Measurements from ENCODE around the gene TULP4. TPM values are rescaled to one million over a fixed set of nuclear protein-coding genes. Genes with fewer than 3 reads are reported as not detected.
"Not testable (repeated sequence)": the region's sequence is repeated elsewhere in the genome, so short reads cannot be mapped to it uniquely, and the experiment has no call there.

The TULP4 gene
- total RNA-seq, 1 donor from 2014 or later, result 200 TPM

DNA sequence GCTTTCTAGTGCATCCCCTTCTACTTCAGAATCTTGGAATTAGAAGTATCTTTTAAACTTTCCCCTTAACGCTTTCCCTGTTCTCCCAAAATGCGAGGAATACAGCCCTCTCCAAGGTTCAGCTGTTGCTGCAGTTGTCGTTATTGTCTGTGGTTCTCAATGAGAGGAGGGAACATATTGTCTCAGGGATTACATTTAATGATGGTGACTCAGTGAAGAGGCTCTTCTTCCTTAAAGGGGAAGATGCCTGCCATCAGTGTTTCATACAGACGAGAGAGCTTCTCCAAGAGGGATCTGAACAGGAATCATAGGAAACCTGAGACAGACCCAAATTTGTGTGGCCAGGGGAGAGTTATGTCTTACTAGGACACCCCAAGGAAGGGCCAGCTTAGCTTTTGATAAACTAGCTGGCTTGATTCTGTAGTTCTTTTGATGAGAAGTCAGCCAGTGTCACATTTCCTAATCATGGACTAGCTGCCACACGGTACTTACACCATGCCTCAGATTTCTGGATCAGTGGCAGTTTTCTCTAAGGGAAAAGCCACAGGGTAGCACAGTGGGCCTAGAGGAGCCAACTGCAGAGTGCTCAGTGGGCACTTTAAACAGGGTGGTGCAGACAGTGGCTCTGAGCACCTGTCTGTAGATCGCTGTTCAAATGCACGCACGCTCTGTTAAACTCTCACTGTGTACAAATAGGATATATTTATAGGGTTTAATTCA, 187.9 kb downstream of the TULP4 start:
- DNase-seq (ENCODE audit: low spot score), result no peak

DNA sequence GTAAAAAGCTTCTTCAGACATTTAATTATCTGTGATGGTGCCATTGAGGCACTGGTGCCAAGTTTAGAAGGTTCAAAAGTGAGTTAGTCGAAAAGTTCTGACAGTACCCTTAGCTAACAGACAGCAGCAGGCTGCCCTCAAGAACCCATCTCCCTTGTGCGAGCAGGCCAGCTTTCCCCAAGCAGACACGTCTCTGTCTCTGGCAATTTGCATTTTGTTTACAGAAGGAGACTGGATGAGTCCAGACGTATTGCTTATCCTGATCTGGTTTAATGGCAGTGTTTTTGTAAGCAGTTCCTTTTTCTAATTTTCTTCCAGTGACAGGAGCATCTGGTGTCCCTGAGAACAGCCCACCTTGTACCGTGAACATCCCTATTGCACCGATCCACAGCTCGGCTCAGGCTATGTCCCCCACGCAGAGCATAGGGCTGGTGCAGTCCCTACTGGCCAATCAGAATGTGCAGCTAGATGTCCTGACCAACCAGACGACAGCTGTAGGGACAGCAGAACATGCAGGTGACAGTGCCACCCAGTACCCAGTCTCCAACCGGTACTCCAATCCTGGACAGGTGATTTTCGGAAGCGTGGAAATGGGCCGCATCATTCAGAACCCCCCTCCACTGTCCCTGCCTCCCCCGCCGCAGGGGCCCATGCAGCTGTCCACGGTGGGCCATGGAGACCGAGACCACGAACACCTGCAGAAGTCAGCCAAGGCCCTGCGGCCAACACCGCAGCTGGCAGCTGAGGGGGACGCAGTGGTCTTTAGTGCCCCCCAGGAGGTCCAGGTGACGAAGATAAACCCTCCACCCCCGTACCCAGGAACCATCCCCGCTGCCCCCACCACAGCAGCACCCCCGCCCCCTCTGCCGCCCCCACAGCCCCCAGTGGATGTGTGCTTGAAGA, 189.3 kb downstream of the TULP4 start:
- DNase-seq (ENCODE audit: low spot score), result no peak

DNA sequence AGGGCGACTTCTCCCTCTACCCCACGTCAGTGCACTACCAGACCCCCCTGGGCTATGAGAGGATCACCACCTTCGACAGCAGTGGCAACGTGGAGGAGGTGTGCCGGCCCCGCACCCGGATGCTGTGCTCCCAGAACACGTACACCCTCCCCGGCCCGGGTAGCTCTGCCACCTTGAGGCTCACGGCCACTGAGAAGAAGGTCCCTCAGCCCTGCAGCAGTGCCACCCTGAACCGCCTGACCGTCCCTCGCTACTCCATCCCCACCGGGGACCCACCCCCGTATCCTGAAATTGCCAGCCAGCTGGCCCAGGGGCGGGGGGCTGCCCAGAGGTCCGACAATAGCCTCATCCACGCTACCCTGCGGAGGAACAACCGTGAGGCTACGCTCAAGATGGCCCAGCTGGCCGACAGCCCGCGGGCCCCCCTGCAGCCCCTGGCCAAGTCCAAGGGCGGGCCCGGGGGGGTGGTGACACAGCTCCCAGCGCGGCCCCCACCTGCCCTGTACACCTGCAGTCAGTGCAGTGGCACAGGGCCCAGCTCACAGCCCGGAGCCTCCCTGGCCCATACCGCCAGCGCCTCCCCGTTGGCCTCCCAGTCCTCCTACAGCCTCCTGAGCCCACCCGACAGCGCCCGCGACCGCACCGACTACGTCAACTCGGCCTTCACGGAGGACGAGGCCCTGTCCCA, 190.1 kb downstream of the TULP4 start:
- DNase-seq (ENCODE audit: low spot score), result no peak

DNA sequence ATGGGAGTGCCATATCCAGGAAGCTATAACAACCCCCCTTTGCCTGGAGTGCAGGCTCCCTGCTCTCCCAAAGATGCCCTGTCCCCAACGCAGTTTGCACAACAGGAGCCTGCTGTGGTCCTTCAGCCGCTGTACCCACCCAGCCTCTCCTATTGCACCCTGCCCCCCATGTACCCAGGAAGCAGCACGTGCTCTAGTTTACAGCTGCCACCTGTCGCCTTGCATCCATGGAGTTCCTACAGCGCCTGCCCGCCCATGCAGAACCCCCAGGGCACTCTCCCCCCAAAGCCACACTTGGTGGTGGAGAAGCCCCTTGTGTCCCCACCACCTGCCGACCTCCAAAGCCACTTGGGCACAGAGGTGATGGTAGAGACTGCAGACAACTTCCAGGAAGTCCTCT, 191.0 kb downstream of the TULP4 start:
- no peak for DNase-seq (ENCODE audit: low spot score)

DNA sequence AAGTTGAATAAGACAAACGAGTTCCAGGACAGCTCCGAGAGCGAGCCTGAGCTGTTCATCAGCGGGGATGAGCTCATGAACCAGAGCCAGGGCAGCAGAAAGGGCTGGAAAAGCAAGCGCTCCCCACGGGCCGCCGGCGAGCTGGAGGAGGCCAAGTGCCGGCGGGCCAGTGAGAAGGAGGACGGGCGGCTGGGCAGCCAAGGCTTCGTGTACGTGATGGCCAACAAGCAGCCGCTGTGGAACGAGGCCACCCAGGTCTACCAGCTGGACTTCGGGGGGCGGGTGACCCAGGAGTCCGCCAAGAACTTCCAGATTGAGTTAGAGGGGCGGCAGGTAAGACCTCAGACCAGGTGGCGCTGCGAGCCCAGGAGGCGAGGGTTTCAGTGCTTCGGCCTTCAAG, 191.6 kb downstream of the TULP4 start:
- no peak for DNase-seq (ENCODE audit: low spot score)

DNA sequence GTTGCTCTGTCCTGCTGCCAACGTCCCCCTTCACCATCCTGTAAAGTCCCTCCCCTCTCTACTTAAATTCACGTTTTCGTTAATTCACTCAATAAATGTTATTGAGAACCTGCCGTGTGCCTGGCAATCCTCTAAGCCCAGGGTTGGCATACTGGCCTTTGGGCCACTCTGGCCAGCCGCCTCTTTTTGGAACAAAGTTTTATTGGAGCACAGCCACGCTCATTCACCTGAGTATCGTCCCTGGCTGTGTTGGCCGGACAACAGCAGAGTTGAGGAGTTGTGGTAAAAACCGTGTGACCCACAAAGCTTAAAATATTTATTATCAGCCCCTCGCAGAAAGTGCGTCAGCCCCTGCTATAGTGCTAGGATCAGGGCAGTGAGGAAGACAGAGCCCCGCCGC, 192.9 kb downstream of the TULP4 start:
- DNase-seq (ENCODE audit: low spot score), result no peak

DNA sequence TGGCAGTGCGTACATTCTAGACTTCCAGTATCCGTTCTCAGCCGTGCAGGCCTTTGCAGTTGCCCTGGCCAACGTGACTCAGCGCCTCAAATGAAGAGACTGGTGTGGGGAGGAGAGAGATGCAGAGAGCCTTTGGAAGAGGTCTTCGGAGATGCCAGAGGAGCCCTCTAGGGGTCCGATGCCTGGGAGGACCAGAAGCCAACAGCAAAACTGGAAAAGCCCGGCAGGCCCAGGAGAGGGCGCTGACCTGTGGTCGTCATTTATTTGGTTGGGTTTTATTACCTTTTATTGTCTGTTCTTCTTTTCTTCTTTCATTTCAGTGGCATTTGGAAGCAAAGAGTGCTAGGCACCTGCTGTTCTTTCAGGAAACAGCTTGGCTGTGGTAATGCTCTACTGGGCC, 194.3 kb downstream of the TULP4 start:
- no peak for DNase-seq (ENCODE audit: low spot score)

DNA sequence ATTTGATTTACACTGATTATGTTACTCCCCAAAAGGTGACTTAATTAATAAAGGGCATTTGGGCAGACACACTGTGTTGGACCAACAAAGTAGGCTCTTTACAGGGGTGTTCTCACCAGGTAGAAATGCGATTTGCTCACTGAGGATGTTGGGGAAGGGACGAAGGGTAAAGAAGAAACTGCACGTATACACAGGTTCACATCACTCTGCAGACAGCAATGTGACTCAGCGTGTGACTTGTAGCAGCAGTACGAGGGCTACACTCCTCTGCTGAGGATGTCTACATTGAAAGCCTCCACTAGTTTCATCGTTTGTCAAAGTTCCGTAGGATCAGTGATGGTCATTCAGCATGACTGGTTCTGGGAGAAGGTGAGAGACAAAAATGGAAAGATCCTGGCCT, 194.9 kb downstream of the TULP4 start:
- DNase-seq (ENCODE audit: low spot score), result no peak

DNA sequence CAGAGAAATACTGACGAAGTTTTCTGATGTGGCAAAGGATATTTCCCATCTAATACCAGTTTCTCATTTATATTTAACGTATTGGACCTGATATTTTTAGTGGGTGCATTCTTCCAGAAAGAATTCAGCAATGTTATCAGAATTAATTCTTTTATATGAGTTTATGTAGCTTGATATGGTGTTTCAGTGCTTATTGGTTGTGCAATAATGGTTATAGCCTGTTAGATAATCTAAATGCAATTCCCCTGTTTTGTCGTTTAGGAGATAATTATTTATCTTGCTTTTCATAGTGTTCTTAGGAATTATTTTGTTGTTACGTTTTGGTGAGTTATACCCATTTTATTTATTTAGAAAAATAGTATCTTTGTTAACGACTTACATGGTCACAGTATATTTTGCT, 196.2 kb downstream of the TULP4 start:
- DNase-seq (ENCODE audit: low spot score), result no peak

DNA sequence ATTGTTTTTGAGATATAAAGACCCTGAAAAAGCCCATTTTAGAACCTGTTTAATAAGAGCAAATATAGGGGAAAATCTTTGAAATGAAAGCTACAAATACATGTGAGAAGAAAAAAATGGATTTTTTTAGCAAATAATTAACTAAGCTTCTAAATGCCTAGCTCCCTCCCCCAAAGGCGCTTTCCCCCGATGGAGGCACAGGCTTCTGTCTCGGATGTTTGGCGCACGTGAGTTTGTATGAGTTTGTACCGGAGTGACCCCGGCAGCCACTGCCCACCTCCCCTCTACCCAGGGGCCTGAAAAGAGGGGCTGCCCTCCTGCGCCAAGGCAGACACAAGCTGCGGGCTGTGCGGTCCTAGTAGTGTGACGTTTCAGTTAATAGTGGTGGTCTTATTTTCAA, 197.2 kb downstream of the TULP4 start:
- DNase-seq (ENCODE audit: low spot score), result no peak

DNA sequence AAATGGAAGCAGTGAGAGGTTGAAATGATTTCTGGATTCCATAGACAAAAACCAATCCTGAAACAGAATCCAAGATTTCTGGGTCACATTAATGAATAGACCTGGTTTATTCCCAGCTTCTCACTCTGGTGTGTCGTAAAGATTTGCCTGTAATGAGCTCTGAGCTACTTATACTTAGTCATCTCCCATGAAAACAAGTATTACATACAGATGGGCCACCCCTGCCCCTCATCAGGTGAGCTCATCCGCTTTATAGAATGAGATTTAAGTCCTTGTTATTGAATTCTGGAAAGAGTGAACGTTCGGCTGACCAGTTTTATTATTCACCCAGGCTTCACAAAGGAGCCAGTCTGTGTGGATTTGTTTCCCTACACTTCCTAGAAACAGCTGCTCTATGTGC, 200.5 kb downstream of the TULP4 start:
- DNase-seq (ENCODE audit: low spot score), result no peak

DNA sequence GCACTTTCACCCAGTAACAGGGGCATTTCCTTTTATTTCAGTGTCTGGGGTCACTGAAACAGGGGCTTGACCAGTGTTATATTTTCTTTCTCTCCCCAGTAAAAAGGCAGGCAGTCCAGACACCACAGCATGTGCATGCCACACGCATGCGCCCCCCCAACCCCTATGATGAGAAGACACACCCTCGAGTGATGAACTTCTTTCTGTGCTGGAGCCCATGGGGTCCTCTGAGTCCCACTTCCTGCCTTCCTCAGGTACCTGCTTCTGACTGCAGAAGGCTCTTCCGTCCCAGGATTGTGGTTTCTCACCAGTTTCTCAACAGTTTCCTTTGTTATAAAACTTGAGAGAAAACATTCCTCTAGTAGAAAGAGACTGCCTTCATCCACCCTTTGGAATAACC, 201.9 kb downstream of the TULP4 start:
- DNase-seq (ENCODE audit: low spot score), result no peak

DNA sequence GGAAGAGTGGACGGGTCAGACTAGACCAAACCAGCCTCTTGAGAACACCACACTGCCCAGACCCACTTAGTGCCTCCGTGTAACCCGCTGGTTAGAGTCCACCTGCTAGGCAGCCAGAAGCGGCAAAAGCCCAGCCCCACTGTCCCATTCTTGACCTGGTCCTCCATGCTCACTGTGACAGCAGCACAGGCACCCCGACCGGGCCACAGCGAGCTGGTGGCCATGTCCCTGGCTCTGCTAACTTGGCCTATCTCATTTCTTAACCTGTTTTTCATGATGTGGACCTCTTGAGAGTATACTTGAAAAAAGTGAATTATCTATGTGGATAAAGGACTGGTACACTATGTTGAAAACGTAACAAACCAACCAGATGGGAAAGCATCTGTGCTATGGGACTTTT, 202.7 kb downstream of the TULP4 start:
- no peak for DNase-seq (ENCODE audit: low spot score)

DNA sequence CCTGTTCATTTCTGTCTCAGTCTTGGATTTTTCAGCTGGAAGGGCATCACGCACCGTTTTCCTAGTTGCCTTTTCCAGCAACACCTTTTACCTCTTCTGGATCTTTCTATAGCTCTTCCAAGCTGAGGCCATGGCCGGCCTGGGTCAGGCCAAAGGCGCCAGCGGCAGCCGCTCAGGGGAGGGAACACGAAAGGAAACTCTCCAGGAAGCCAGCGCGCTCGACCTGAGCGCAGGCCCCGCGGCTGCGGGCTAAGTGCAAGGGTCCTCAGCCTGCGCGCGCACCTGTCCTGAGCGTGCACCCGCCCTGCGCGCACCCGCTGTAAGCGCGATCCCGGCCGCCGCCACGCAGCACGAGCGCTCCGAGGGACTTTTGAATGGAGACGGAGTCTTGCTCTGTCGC, 203.8 kb downstream of the TULP4 start:
- no peak for DNase-seq (ENCODE audit: low spot score)

DNA sequence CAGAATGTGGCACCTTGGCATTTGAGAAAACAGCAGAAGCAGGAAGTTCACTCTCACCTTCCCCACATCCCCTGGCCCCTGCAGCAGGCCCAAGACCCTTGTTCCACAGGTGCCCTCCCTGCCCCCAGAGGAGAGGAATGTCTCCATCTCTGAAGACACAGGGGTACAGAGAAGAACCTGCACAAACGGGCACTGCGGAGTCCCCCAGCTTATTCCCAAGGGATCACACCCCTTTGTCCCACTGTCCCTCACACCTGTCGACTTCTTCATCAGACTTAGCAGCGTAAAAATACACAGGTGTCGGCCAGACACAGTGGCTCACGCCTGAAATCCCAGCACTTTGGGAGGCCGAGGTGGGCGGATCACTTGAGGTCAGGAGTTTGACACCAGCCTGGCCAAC, 204.8 kb downstream of the TULP4 start:
- no peak for DNase-seq (ENCODE audit: low spot score)

DNA sequence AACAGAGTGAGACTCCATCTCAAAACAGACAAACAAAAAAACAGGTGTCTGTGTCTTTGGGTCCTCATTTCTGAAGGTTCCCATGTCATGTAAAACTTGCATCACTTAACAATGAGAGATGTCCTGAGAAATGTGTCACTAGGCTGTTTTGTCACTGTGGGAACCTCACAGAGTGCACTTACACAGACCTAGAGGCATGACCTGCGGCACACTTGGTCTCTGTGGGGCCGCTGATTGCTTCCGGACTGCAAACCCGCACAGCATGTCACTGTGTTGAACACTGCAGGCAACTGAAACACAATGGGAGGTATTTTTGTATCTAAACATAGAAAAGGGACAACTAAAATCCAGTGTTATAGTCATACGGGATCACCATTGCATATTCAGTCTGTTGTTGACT, 205.3 kb downstream of the TULP4 start:
- DNase-seq (ENCODE audit: low spot score), result no peak

DNA sequence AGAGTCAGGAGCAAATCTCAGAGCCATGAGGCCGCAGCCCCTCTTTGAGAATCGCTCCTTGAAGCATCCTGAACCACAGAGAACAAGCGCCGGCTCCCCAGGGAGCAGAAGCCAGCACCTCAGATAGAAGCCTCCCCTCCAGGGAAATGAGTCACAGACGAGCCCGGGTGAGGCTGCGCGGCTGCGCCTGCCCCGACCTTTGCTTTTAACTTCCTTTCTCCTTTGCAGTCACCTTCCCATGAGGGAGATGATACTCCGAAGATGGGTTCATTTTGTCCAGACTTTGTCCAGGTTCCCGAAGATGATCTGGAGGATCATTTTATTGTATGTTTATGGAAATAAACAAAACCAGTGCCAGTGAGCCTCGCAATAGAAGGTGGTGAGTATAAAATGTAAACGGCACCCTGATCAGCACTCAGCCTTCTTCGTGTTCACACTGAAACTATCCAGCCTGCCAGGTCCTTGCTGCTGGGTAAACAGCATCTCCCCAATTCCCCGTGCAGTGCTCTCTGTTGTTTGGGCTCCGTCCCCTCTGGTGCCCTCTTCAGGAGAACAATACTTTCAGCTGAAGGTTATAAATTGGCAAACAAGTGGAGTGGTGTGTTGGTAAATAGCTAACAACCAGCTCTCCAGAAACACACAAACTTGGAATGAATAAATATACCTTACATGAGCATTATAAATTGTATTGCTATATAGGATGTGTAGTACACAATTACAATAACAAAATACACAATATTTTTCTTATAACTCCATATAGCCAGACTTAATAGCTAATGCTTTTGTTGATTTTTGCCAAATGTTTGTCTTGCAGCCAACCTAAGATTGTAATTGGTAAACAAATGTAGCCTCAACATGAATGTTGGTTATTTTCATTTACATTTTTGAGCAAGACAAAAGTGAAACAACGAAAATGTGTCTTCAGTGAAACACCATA, 206.2 kb downstream of the TULP4 start:
- peak; percentile 55 for DNase-seq (ENCODE audit: low spot score)

DNA sequence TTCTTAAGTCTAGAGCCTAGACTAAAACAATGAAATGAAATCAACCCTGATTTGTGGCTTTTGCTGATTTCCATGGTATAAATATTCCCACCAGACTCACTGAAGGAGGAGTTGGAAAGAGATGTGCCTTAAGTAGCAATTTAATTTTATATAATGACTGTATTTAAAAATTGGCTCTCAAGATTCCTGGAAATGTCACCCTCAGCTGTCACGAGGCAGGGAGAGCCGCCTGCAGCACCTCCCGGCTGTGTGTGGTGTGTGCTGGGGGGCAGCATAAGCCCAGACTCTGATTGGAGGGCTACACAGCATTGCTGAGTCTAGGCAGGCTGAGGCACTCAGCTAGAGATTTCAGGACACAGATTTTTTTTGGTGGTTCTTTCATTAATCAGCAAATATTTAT, 207.0 kb downstream of the TULP4 start:
- no peak for DNase-seq (ENCODE audit: low spot score)

DNA sequence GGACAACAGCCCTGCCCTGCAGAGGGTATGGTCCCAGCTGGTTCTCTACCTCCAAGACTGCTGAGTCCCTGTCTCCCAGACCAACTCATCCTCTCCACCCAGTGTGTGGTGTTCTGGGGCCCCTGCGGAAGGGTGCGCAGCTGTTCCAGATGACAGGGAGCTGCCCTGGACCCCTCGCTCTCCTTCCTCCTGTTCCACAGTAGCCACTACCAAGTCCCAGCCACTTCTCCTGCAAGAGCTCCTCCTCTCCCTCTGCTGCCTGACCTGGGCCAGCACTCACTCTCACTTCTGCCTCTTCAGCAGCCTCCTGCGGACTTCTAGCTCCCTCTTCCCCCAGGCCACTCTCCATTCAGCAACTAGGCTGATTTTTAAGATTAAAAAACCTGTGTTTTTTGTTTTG, 207.5 kb downstream of the TULP4 start:
- no peak for DNase-seq (ENCODE audit: low spot score)

DNA sequence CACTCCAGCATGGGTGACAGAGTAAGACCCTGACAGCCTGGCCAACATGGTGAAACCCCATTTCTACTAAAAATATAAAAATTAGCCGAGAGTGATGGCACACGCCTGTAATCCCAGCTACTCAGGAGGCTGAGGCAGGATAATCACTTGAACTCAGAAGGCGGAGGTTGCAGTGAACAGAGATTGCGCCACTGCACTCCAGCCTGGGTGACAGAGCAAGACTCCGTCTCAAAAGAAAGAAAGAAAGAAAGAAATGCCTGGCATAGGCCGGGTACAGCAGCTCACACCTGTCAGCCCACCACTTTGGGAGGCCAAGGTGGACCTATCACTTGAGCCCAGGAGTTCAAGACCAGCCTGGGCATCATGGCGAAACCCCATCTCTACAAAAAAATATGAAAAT, 208.7 kb downstream of the TULP4 start:
- not testable (repeated sequence) for DNase-seq (ENCODE audit: low spot score)

DNA sequence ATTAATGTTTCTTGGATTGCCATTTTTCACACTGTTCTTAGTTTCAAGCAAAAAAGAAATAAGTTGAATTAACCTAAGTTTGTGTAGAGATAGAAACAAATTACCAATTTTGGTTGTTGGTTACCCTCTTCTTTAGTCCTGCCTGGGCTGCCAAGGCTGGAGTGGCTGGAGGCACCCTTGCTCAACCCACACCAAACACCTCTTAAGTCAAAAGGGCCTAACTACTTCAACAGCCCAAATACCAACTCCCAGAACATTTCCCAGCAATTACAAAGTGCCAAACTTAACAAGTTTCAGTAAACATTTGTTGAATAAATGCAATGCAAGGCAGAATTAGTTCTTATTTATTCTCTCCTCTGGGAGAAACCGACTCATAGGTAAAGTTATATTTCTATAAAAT, 209.5 kb downstream of the TULP4 start:
- no peak for DNase-seq (ENCODE audit: low spot score)

Measured in umbilical cord (tissue), 2 donors.